GM18505 (cell line): ENCODE results near the gene PIK3R2.
"Not testable (repeated sequence)": the region's sequence is repeated elsewhere in the genome, so short reads cannot be mapped to it uniquely, and the experiment has no call there.

Experiments used
- ATAC-seq: cut with Tn5 transposase; IDR thresholded peaks from one replicate; pipeline ENCODE4 v1.9.1; 2021; ENCODE audit not compliant: unreplicated experiment
- POLR2A ChIP-seq: IDR thresholded peaks from 4 replicates; pipeline ENCODE4 v1.6.1; 2011; ENCODE audit warnings: borderline replicate concordance; ENCODE audit not compliant: insufficient read depth, insufficient read length; ENCODE audit errors: extremely low read depth

PIK3R2 gene

DNA sequence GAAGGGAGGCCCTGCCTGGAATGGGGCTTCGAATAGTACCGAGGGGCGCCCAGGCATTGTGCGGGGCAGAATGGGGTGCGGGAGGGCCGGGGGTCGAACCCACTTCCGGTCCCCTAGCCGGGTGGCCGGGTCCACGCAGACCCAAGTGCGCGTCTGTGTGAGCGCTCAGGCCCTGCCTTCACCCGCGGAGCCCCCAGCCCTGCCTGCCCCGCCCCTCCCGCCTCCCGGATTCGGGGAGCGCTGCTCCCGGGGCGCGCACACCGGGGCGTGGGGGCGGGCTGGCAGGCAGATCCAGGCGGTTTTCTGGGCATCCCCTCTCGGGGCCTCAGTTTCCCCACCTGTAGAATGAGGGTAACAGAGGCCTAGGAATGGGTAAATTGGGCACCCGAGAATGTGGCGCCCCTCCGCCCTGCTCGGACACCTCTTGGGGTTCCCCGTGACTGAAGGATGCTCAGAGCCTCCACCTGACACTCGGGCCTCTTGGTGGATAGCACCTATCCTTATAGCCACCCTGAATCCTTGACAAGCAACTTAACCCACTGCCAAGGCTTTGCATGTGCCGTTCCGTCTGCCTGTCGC lies 682 bp downstream of the PIK3R2 start:
- peak; percentile 1 for ATAC-seq
- no peak for TF ChIP-seq POLR2A

DNA sequence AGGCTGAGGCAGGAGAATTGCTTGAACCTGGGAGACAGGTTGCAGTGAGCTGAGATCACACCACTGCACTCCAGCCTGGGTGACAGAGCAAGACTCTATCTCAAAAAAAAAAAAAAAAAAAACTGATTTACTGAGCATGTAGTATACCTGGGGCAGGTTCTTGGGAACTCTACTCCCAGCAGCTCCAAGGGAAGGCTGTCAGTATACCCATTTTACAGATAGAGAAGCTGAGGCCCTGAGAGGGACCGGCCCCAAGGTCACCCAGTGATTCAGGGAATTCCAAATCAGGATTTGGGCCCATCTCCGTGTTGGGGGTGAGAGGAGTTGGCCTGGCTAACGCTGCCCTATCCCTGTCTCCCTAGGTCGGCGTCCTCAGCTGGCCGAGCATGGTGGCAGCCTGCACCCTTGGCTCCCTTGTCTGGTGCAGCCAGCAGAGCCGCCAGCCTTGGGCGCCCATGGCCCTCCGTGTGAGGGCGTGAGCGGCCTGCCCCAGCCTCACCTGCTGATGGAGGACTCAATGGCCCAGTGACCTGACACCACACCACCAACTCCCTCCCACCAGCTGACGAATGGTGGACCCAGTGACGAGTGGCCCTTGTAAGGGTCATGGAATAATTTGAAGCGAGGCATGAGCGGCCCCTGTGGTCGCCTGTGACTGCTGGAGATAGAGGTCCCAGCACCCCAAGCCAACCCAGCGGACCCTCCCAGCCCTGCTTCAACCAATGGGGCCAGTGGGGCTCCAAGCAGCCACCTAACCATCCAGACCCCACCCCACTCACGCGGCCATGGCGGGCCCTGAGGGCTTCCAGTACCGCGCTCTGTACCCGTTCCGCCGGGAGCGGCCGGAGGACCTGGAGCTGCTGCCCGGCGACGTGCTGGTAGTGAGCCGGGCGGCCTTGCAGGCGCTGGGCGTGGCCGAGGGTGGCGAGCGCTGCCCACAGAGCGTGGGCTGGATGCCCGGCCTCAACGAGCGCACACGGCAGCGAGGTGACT lies 2.4 kb downstream of the PIK3R2 start:
- ATAC-seq, result no peak
- TF ChIP-seq POLR2A, result no peak

DNA sequence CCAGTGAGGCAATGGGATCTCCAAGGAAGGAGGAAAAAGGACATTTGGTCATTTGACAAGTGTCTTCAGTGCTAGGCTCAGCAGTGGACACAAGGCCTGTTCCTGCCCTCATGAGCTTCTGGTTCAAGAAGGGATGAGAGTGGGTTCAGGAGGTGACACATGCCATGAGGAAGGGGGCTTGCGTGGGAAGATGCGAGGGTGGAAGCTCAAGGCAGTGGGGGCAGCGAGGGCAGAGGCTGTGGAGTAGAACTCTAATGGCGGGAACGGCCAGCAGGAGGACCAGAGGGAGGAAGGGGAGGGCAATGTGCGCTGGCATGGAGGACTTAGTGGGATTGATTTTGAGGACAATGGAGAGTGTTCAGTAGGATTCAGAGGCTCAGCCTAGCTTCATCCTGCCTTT lies 3.3 kb downstream of the PIK3R2 start:
- no peak for ATAC-seq
- TF ChIP-seq POLR2A, result no peak

DNA sequence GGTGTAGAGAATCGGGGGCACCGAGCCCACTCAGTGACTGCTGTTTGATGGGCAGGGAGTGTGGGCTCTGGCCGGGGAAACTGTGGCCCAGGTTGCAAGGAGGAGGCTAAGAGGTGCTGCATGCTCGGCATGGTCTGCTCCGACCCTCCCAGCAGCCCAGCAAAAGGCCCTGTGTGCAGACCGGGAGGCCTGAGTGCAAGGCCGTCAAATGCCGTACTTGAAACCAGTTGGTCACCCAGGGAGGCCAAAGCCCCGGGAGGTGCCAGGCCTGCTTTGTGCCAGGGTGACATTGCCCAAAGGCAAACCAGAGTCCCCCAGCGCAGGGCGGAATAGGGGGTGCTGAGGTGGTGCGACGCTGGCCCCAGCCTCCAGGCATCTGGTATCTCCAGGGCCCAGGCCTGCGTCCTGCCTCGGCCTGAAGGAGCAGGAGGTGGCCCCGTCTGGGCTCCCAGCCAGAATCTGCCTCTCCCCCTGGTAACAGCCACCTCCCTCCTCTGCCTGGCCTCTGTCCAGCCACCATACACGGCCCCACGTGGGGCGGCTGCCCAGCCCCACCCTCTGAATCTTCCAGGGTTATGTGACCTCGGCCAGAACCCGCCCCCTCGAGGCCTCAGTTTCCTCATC lies 4.0 kb downstream of the PIK3R2 start:
- no peak for ATAC-seq

DNA sequence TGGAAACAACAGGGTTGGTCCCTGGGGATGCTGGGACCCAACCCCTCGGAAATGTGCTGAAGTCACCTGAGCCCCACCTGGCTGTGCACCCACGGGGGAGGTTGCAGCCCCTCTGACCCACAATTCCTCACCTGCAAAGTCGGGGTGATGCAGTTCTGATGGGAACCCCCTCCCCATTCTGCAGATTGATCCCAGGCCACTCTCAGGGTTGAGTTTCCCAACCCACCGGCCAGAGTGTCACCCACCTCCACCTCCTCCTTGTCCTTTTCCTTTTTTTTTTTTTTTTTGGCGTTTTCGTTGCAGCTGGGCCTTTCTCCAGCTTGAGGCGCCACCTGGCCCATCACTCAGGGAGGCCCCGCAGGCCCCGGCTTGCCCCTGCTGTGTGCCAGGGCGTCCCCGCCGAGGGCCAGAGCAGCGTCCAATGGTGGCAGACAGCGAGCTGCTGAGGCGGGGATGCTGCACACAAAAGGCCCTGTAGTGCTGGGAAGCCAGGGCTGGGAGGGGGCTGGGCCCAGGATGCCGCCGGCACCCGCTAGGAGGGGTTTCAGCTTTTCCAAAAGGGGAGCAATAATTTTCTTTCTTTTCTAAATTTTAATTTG lies 4.6 kb downstream of the PIK3R2 start:
- no peak for TF ChIP-seq POLR2A
- no peak for ATAC-seq

More for the DNA sequence above, 4.0 kb downstream of the PIK3R2 start:
- no peak for TF ChIP-seq POLR2A

DNA sequence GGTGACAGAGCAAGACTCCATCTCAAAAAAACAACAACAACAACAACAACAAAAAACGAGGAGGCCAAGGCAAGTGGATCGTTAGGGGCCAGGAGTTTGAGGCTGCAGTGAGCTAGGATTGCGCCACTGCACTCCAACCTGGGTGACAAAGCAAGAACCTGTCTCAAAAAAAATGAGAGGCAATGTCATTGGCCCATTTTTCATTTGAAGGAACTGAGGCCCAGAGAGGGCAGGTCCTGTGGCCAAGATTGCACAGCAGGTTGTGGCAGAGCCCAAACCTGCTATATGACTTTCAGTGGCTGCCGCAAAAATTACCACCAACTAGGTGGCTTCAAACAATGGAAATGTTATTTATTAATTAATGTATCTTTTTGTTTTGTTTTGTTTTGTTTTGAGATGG lies 5.5 kb downstream of the PIK3R2 start:
- ATAC-seq, result no peak
- no peak for TF ChIP-seq POLR2A

DNA sequence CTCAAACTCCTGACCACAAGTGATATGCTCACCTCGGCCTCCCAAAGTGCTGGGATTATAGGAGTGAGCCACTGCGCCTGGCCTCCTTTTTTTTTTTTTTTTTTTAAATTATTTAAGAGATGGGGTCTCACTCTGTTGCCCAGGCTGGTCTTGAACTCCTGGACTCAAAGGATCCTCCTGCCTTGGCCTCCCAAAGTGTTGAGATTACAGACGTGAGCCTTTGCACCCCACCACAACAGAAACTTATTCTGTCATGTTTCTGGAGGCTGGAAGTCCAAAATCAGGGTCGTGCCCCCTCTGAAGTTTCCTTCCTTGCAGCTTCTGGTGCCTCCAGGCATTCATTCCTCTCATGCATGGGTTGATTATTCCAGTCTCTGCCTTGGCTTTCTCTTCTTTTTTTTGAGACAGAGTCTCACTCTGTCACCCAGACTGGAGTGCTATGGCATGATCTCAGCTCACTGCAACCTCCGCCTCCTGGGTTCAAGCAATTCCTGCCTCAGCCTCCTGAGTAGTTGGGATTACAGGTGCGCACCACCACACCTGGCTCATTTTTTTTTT lies 6.2 kb downstream of the PIK3R2 start:
- ATAC-seq, result not testable (repeated sequence)

DNA sequence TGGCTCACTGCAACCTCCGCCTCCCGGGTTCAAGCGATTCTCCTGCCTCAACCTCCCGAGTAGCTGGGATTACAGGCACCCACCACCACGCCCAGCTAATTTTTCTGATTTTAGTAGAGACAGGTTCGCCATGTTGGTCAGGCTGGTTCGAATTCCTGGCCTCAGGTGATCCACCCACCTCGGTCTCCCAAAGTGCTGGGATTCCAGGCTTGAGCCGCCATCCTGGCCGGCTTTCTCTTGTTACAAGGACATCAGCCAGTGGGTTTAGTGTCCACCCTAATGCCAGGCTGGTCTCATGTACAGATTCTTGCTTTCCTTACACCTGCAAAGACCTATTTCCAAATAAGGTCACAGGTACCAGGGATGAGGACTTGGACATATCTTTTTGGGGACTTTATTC lies 6.8 kb downstream of the PIK3R2 start:
- no peak for ATAC-seq
- no peak for TF ChIP-seq POLR2A

DNA sequence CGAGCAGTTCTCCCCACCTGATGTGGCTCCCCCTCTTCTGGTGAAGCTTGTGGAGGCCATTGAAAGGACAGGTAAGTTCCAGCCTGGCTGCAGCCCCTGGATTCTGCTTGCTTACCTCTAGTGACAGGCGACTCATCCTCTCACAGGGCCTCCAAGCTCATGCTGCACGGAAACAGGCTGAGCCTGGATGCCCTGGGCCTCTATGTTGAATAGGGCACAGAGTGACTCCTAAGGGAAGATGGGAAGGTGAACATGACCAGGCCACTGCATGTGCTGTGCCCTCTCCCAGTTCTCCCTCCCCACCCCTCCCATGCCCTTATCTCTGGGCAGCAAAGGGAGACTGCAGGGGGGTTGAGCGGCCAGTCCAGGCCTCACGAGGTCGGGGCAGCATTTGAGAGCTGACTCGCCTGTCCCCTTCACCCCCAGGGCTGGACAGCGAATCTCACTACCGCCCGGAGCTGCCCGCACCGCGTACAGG lies 7.6 kb downstream of the PIK3R2 start:
- no peak for ATAC-seq
- no peak for TF ChIP-seq POLR2A

DNA sequence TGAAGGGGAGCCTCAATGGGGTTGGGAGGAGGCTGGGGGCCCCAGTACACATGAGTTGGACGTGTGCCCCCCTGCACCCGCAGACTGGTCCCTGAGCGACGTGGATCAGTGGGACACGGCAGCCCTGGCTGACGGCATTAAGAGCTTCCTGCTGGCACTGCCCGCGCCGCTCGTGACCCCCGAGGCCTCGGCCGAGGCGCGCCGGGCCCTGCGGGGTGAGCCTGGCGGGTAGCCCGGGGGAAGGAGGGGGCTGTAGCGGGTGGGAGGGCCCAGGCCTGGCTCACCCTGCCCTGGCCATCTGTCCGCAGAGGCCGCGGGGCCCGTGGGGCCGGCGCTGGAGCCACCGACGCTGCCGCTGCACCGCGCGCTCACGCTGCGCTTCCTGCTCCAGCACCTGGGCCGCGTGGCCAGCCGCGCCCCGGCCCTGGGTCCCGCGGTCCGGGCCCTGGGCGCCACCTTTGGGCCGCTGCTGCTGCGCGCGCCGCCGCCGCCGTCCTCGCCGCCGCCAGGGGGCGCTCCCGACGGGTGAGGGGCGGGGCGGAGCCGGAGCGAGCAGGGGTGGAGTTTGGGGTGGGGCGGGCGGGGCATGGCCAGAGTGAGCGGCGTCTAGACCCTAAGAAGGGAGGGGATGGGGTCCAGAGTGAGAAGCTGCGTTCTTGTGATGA lies 8.1 kb downstream of the PIK3R2 start:
- TF ChIP-seq POLR2A, result peak; percentile 74
- peak; percentile 70 for ATAC-seq

DNA sequence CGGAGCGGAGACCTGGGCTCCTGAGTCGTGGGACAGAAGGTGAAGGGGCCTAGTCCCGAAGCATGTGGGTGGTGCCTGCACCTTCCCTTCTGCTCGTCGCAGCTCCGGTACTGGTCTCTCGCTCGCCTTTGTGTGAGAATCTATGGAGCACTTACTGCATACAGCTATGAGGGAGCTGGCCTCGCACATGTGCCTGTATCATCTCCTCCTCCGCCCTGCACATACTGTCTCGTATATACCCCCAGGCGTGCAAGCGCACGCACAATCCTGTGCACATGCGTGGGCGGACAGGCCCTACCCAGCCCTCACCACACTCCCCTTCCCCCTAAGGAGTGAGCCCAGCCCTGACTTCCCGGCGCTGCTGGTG lies 8.7 kb downstream of the PIK3R2 start:
- no peak for TF ChIP-seq POLR2A
- ATAC-seq, result no peak

DNA sequence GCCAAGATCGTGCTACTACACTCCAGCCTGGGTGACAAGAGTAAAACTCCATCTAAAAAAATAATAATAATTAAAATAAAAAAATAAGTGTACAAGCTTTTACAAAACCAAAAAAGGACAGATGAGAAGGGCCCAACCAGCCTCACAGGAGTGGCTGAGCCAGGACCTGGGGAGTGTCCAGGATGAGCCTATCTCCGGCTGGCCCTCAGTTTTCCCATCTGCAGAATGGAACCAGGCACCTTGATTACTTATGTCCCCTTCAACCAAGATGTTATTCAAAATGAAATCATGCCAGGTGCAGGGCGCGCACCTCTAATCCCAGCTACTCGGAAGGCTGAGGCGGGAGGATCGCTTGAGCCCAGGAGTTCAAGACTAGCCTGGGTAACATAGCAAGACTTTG lies 11.1 kb downstream of the PIK3R2 start:
- no peak for TF ChIP-seq POLR2A
- ATAC-seq, result no peak
